ENCODE data around the gene MROH7. TPM values are rescaled to one million over a fixed set of nuclear protein-coding genes. Genes with fewer than 3 reads are reported as not detected.

Gene MROH7
- total RNA-seq, 1 donor from 2014 or later: 8.1 TPM

DNA sequence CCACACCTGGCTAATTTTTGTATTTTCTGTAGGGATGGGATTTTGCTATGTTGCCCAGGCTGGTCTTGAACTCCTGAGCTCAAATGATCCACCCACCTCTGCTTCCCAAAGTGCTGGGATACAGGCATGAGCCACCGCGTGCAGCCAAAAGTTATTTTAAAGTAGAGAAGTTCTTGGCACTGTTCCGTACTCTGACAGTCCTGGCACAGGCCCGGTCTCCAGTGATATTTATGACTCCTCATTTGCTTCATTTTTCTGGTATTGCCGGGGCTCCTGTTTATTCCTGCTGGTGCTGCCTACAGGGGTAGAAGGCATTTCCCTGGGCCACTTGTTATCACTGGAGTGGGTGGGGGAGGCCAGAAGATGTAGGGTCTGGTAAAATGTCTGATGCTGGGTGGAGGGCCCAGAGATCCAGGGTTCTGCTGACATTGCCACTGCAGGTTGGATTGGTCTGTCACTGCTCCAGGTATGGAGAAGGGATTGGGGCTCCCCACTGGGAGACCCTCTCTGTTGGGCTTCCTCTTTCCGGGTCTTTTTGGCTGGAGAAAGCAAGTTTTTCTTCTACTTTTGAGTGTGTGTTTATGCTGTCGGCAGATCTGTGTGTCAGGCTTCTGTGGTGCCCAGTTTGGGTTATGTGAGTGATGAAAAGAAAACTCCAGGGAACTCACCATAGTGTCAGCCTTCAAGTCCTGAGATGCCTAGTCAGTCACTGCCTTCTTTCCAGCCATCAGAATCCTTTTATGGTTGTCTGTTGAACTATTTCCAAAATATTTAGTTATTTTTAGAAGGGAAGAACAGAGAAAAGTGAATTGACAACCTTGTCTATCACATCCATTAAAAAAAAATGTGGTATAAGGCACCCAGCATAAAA, 4.5 kb downstream of the MROH7 start:
- no peak for DNase-seq (ENCODE audit: low spot score)
- intact Hi-C loops (cut with DNase I): no loop called here

GRCh38 chr1:54649130-54649898, 7.7 kb downstream of the MROH7 start:
- intact Hi-C loops (cut with DNase I): no loop called here
- no peak for ATAC-seq

More for the DNA sequence above, 4.5 kb downstream of the MROH7 start:
- ATAC-seq: no peak

GRCh38 chr1:54649921-54650320, 8.3 kb downstream of the MROH7 start:
- intact Hi-C loops (cut with DNase I): no loop called here
- ATAC-seq (no peak), DNase-seq (ENCODE audit: low spot score) (no peak)

More at GRCh38 chr1:54649130-54649898, 7.7 kb downstream of the MROH7 start:
- no peak for DNase-seq (ENCODE audit: low spot score)

DNA sequence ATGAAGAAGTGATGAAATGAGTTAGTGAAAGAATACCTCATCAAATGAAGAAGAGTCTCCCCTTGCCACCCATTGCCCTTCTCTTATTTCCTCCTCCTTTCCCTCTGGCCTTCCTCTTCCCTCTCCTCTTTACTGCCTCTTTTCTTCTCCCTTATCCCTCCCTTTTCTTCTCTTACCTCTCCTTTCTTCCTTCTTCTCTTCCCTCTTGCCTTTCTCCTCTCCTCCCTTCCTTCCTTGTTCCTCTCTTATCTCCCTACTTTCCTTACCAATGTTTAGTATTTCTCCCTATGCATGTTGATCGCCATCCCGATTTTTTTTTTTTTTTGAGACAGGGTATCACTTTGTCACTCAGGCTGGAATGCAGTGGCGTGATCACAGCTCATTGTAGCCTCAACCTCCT, 8.8 kb downstream of the MROH7 start:
- DNase-seq (ENCODE audit: low spot score): no peak
- ATAC-seq: no peak
- intact Hi-C loops (cut with DNase I): no loop called here

GRCh38 chr1:54651608-54652007, 10.0 kb downstream of the MROH7 start:
- intact Hi-C loops (cut with DNase I): no loop called here
- DNase-seq (ENCODE audit: low spot score) (no peak), ATAC-seq (no peak)

DNA sequence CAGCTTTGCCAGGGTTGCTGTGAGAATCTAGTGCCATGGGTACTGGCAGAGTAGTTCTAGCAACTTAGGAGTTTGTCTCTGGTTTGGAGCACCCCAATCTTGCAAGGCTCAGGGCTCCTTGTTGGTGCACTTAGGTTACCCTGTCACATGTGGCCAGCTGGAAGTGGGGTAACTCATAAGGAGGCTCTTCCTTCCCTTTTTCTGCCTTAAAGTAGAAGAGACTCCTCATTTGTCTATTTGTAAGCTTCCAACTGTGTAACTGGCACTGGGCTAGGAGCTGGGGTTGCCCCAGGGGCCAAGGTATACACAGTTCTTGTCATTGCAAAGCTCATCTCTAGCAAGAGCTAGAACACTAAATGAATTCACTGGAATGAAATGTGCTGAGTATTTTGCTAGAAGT, 10.6 kb downstream of the MROH7 start:
- DNase-seq (ENCODE audit: low spot score) (no peak), ATAC-seq (peak; percentile 22)
- intact Hi-C loops (cut with DNase I): no loop called here

GRCh38 chr1:54653036-54653435, 11.4 kb downstream of the MROH7 start:
- no peak for DNase-seq (ENCODE audit: low spot score)
- no peak for ATAC-seq

DNA sequence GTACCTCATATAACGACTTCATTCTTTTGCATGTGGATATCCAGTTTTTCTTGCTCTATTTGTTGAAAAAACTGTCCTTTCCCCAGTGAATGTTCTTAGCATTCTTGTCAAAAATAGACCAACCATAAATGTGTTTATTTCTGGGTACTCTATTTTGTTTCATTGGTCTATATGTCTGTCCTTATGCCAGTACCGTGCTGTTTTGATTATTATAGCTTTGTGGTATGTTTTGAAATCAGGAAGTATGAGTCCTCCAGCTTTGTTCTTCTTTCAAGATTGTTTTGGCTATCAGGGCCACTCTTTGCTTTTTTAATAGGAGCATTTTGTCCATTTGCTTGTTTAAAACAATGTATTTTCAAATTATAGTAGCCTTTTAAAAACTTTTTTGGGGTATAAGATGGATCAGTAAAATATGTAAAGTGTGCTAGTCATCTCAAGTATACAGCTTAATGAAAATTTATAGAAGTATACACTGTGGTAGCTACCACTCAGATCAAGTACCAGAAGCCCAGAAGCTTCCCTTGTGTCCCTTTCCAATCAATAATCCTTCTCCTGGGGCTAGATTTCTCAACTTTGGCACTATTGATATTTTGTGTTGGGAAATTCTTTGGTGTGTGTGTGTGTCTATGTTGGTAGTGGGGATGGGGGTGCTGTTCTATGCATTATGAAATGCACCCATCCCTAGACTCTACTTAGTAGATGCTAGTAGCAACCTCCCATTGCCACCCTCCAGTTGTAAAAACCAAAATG, 16.8 kb downstream of the MROH7 start:
- no peak for DNase-seq (ENCODE audit: low spot score)
- ATAC-seq: no peak
- intact Hi-C loops (cut with DNase I): no loop called here

More at GRCh38 chr1:54653036-54653435, 11.4 kb downstream of the MROH7 start:
- intact Hi-C loops (cut with DNase I): no loop called here

- ATAC-seq (no peak), DNase-seq (ENCODE audit: low spot score) (no peak)
- intact Hi-C loops (cut with DNase I): loop anchor here (2.0 kb wide), 1 partner anchor 75 kb away; no protein-coding TSS in a partner anchor
Measured at GRCh38 chr1:54663725-54664124, 22.1 kb downstream of the MROH7 start.

GRCh38 chr1:54664364-54664763, 22.8 kb downstream of the MROH7 start:
- ATAC-seq (no peak), DNase-seq (ENCODE audit: low spot score) (no peak)
- intact Hi-C loops (cut with DNase I): no loop called here

DNA sequence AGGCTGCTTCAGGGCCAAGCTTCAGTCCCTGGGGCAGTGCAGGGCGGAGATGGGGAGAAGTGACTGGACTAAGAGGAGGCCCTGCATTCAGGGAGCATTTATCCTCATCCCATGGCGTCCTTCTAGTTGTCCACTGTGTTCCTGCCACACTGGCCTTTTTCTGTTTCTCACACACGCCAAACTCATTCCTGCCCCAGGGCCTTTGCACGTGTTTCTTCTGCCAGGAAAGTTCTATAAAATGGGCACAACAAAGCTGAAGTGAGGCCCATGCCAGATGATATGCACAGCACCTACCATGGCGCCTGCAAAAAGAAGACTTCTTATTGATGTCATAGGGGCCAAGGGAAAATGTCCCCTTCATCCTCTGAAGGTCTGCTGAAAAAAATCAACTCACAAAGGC, 24.3 kb downstream of the MROH7 start:
- intact Hi-C loops (cut with DNase I): no loop called here
- DNase-seq (ENCODE audit: low spot score) (no peak), ATAC-seq (no peak)

GRCh38 chr1:54666333-54666732, 24.7 kb downstream of the MROH7 start:
- intact Hi-C loops (cut with DNase I): no loop called here
- ATAC-seq (no peak), DNase-seq (ENCODE audit: low spot score) (no peak)

DNA sequence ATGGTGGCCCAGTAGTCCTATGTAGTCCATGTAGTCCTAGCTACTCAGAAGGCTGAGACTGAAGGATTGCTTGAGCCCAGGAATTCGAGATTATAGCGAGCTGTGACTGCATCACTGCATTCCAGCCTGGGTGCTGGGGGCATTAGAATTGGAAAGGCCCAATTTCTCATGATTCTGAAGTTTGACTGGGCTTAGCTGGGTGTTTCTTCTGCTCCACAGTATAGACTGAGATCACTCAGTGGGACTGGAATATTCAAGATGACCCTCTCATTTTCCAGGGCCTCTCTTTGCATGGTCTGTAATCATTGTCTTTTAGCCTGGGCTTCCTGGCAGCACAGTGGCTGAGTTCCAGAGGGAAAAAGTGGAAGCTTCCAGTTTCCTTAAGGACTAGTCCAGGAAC, 26.2 kb downstream of the MROH7 start:
- ATAC-seq (no peak), DNase-seq (ENCODE audit: low spot score) (no peak)
- intact Hi-C loops (cut with DNase I): no loop called here

- DNase-seq (ENCODE audit: low spot score) (no peak), ATAC-seq (no peak)
- intact Hi-C loops (cut with DNase I): no loop called here
Measured at GRCh38 chr1:54668567-54668966, 27.0 kb downstream of the MROH7 start.

DNA sequence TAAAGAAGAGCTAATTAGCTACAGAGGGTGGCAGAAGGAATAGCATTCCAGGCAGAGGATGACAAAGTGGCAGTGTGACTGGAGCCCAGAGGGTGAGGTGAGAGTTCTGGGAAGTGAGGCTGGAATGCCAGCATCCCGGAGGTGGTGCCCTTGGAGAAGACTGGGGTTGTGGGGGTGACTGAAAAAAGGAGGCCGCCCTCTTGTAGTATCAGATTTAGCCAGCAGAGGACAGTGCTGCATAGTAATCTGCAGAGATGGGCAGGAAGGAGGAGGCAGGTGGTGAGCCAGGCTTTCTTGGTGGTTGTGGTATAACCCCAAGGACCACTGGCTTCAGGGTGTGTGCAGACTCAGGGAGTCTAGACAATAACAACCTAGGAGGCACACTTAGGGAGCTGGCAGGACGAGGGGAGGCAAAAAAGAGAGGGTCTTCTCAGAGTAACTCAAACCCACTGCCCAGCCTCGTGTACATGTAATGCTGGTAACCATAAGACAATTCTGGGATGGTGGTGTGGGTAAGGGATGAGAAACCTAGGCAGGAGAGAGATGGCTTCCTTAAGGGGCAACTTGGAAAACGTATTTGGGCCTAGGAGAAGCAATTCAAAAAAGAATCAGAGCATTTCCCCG, 30.5 kb downstream of the MROH7 start:
- intact Hi-C loops (cut with DNase I): no loop called here
- ATAC-seq: no peak

DNA sequence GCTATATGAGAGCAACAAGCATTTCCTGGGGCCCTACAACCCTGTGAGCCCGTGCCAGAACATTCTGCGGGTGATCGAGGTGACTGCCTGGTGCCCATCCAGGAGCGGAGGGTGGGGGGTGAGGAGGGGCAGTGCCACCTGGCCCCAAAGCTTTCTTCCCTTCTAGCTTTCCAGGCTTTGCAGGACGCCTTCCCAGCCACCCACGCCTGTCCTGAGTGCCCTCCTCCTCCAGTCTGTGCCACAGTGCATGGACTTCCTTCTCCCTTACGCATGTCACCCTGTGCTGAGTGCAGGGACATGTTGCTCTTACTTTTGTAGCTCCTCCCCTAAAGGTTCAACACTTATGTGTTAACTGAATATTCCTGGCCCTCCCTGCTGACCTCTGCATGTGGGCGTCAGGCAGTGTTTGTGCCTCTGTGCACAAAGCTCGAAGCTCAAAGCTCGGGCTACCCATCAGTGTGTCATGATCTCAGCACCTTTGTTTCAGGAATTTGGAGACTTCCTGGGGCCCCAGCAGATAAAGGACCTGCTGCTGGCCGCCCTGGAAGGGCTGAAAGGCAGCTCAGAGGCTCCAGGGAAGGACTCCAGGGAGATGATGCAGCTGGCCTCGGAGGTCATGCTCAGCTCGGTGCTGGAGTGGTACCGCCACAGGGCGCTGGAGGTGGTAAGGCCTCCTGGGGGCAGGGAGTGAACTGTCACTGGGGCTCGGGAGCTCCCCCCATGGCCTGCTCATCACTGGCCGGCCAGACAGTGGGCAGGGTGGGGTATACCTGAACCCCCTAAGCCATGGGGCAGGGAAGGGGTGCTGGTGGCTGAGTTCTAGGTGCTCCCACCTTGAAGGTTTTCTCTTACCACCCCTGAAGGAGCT, 37.4 kb downstream of the MROH7 start:
- intact Hi-C loops (cut with DNase I): no loop called here
- DNase-seq (ENCODE audit: low spot score) (no peak), ATAC-seq (no peak)

More for the DNA sequence above, 30.5 kb downstream of the MROH7 start:
- DNase-seq (ENCODE audit: low spot score): no peak

DNA sequence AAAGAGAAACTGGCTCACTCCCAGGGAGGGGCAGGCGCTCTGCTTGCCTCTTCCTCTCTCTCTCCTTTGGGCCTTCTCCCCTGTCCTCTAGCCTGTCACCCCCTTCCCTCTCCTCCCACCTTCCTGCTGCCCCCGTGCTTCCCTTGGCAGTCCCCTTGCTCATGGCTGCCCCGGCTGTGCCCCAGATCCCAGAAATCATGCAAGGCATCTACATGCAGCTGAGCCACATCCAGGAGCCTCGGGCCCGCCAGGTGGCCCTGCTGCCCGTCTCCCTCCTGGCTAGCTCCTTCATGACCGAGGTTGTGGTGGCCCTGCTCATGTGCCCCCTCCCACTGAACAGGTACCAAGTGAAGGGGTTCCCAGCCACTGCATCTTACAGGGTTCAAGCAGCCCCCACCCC, 38.1 kb downstream of the MROH7 start:
- intact Hi-C loops (cut with DNase I): no loop called here
- ATAC-seq (no peak), DNase-seq (ENCODE audit: low spot score) (no peak)

DNA sequence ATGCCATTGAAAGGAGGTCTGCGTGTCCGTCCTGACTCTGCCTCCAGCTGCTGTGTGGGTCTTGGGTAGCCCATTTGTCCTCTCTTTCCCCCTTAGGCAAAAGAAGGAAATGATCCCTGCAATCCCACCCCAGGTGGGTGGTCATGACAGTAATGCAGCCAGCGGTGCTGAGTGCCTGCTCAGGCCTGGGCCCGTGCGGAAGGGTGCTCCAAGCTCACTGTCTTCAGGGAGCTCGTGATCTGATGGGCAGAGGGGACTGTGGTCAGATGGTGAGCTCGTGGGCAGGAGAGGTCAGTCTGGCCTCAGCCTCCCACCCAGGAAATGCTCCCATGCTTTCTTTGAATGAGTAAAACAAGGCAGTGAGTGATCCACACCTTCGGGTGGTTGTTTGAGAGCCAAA, 38.8 kb downstream of the MROH7 start:
- DNase-seq (ENCODE audit: low spot score) (no peak), ATAC-seq (no peak)
- intact Hi-C loops (cut with DNase I): no loop called here

Measured in sciatic nerve (tissue), 2 donors.